ENCODE results near the gene MAU2.

MAU2 gene

DNA sequence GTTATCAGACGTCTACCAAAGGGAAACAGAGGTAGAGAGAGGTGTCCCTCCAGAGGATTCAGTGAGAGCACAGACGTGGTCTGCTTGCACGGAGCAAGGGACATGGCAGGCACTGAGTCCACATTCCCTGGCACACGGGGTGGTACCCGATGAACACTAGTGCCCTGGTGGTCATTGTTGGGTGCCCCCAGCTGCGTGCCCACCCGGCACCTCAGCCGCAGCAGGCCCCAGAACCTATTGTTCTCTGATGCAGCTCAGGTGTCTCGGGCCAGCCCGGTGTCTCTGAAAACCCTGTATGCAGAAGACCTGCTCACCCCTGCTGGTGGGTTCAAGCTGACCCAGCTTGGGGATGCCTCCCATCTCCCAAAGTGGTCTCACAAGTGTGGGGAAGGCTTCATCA lies 12.3 kb upstream of the MAU2 start:
- no peak for DNase-seq (ENCODE audit: low read depth)

DNA sequence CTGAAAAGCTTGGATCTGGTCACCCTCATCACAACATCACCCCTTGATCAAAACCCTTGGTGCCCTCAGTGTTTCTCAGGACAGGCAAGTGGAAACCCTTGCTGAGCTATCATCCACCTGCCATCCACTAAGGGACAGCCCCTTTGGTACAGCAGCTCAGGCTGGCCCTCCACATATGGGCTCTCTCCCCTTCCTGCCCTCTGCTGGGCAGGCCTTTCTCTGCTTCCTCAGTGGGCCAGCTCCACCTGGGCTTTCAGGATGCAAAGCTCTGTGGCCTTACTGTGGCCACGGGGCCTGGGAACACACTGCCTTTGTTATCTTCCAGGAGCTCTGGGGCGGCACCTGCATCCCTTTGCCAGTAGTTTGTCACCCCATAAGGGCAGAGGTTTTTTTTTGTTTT lies 5.2 kb upstream of the MAU2 start:
- DNase-seq (ENCODE audit: low read depth) = no peak

DNA sequence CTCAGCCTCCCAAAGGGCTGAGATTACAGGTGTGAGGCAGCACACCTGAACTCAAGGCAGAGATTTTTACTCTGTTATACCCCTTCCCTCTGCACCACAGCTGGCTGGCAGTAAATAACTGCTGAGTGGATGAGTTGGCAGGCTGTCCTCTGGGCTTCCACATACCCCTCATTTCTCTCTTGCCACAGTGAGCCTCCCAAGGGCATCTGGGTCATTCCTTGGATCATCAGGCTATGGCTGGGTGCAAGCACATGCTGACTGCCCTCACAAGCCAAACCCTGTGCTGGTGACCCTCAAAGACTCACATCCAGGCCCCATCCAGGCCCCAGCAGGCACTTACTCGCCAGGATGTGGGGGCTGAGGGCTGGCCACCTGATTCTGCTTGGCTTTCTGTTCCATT lies 4.5 kb upstream of the MAU2 start:
- no peak for DNase-seq (ENCODE audit: low read depth)

DNA sequence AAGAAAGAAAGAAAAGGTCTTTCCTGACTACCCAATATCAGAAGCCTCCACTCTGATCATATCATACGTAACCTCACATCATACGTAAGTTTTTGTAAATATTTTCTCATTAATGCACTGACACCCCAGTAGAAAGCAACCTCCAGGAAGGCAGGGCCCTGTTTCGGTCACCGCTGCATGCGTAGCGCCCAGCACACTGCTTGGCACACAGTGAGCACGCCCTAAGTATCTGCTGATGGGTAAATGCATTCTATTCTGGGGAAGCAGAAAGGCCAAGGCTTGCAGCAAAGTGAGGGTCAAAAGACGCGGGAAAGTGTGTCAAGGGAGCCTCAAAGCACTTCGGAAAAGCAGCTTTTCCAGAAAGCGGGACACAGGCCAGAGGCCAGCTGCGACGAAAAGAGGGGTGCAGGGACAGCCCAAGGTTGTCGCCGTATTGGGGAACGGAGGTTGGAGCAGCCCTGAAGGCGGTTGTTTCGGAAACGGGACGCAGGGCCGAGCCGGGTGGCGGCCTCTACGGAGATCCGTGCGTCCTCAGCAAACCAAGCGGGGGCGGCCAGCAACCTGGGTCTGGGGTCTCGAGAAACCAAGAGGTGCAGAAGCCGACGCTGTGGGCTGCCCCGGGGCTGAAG lies 783 bp upstream of the MAU2 start:
- DNase-seq (ENCODE audit: low read depth) = no peak

DNA sequence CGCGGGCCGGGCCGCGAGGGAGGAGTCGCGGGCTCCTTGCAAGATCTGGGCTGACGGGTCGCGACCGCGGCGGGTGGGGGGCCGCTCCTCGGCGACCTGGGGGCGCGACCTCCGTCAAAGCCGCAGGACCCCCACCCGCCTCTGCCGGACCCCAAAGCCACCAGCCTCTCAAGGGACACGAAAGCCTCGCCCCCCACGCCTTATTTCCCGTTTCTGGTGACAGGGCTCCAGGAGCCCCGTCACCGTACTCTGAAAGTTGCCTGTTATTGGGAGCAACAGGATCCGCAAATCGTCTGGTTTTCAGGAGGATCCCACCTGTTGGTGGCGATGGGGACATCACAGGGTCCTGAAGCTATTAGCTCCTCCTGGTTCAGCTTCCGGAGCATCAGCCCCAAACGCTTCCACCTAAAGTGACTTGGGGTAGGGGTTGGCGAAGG lies 530 bp downstream of the MAU2 start:
- DNase-seq (ENCODE audit: low read depth) = no peak

DNA sequence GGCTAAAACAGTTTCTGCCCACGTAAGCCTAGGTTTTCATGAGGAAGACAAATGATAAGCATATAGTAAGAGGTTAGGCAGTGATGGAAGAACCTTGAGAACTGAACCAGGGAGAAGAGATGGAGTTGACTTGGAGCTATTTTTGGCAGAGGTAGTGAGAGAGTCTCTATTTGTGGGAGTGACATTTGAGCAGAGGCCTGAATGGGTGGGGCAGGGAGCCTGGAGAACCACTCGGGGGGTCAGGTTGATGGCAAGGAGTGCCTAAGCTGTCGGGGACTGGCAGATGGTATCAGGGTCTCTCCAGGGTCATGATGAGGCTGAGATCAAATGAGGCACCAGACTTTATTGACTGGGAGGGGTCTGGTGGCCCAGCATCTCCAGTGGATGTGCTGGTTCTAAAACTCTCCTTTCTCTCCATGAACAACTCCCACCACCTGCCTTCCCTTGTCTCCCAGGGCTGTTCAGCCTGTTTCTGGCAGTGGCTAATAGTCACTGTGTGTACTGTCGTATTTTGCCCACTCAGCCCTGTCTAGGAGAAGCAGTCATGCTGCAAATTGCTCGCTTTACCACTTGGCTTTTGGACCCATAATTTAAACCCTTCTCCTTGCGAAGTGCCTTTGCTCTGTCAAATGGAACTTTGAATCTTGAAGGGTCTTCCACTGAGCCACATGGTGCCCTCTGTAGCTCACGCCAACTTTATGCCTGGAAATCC lies 3.6 kb downstream of the MAU2 start:
- no peak for DNase-seq (ENCODE audit: low read depth)

DNA sequence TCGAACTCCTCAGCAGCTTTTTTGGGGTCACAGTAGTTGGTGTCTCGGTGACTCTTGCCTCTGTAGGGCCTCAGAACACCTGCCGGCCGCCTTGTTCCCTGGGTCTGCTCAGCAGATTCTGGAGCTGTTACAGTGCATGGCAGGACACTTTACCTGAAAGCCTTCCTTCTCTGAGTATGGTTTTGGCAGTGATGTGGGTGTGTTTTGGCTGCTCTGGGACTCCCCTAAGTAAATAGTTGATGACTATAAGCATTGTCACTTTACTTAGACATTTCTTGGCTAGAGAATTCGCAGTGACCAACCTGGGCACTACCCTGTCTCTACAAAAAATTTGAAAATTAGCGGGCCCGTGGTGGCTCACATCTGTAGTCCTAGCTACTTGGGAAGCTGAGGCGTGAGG lies 7.0 kb downstream of the MAU2 start:
- no peak for DNase-seq (ENCODE audit: low read depth)

DNA sequence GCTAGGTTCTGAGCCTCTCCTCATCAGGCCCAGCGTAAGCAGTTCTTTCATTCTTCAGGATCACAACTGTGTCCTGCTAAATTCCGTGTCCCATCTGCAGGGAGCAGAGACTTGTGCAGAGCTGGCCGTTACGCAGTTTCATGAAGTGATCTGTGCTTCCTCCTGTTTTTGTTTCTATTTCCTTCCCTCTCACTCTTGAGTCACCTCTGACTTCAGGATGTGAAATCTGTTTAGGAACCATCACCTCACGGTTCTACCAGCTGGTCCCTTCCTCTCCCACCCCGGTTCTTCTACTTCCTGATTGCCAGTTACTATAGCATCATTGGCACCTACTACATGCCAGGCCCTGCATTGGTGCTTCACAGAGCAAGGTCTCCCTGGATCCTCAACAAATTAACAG lies 8.5 kb downstream of the MAU2 start:
- DNase-seq (ENCODE audit: low read depth) = no peak

DNA sequence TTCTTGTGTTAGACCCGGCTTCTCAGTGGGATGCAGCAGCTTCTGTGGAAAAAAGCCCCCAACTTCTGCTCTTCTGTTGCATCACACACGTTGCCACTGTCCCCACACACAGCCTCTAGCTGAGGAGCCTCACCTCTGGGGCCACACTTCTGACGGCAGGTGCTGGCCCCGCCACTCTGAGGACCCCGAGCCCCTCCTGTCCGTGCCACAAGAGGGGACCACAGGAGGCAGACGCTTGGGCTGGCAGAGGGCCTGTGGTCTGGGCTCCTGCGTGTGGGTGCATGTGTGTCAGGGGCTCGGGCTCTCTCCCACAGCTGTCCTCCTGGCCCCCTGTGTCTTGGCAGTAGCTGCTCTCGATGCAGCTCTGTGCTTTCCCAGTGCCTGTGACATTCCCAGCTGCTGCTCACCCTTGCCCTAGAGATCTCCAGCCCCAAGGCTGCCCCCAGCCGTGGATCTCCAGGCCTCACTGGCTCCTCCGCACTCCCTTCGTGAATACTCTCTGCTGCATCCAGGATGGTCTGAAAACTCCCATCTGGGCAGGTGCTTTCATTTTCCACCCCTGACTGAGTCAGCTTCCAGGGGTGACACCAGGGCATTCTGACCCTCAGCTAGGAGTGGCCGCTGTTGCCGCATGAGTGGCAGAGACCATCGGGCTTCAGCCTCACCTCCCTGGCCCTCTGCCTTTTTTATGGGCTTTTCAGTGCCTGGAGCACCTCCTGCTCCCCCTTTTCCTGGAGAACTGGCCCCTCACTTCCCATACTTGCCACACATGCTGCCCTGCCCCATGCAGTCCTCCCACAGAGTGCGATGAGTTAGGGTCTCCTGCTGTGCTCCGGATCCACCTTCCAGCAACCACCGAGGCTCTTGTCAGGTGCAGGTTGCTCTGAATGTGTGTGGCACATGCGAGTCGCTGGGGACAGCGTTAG lies 13.7 kb downstream of the MAU2 start:
- no peak for DNase-seq (ENCODE audit: low read depth)

DNA sequence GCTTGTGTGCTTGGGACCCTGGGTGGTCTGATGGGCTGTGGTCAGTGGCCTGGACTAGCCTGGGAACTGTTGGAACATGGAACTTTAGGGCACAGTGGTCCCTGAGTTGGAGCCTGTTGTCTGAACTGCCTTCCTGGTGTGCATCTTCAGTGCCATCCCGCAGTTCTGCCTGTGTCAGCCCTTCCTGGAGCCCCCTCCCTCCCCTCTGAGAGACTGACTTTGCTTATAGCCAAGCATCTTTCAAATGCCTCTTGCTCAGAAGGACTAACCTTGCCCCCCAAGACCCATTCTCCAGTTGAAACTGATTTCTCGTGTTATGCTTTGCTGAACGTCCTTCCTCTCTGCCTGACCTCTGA lies 14.3 kb downstream of the MAU2 start:
- DNase-seq (ENCODE audit: low read depth) = no peak

DNA sequence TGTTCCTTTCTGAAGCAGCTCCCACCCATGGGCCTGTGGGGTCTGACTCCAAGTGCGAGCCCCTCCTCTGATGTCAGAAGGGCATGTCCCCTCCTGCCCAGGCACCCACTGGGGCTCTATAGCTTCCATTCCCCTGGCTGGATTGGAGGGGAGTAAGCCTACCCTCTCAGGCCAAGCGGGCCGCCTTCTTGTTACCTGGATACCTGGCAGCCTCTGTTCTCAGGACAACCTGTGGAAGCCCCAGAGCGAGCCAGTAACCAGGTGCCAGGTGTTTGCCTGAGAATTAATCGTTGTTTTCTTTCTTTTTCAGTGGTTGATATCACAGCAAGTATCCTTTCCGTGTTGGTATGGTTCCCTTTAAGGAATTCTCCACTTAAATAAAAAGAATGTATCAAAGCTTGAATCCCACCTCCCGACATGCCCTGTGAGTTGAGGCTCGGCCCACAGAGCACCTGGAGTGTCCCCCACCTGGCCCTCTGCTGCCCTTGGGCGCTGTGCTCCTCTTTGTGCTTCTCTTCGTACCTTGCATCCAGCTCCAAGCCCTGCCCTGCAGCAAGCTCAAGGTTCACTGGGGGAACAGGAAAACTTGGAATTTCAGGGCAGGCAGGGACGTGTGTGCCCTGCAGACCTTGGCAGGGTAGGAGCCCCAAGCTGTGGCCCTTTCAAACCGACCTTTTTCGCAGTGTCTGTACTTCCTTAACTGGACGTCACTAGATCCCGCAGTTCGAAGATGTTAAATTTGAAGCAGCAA lies 15.0 kb downstream of the MAU2 start:
- no peak for DNase-seq (ENCODE audit: low read depth)

DNA sequence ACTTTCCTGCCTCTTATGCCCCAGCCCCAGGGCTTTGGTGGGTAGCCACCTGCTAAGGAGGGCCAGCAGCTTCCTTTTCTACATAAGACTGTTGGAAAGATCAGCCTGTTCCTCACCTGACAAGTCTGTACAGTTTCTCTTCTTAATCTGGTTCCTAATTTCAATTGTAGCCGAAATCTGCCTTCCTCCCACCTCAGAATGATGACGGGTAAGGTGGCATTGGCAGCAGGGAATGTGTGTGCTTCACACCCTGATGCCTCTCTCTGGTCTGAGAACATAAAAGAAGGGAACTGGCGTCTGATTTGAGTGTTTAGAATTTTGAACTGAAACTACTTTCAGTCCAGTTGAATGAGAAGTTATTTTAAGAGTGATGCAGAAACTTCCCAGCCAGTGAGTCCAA lies 16.0 kb downstream of the MAU2 start:
- no peak for DNase-seq (ENCODE audit: low read depth)

DNA sequence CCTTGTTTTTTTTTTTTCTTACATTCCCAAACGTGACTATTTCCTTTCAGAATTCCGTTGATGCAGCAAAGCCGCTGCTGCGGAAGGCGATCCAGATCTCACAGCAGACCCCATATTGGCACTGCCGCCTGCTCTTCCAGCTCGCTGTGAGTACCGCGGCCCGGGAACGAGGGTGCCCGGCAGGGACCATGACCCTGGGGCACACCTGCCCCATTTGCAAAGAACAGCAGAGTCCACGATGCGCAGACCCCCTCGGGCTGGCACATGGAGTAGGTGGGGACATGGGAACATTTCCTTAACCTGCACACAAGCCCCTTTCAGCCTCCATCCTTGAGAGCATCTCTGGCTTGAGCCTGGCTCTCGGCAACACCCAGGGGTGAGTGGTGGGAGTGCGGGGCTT lies 16.5 kb downstream of the MAU2 start:
- no peak for DNase-seq (ENCODE audit: low read depth)

DNA sequence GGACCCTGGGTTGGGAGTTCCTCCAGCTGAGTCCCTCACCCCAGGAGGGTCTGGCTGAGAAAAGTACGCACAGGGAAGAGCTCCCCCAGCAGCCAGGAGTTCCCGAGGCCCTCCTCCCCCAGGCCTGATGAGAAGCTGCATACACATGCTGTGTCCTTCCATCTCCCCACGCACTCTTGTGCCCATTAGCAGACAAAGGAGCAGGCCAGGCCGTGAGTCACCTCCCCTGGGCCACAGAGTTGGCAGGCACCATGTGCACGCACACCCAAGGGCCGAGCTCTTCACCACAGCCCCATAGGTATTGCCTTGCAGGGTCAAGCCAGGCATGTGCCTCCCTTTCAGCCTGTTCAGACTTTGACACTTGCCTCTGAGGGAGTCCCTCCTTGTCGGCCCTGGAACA lies 17.5 kb downstream of the MAU2 start:
- DNase-seq (ENCODE audit: low read depth) = no peak

DNA sequence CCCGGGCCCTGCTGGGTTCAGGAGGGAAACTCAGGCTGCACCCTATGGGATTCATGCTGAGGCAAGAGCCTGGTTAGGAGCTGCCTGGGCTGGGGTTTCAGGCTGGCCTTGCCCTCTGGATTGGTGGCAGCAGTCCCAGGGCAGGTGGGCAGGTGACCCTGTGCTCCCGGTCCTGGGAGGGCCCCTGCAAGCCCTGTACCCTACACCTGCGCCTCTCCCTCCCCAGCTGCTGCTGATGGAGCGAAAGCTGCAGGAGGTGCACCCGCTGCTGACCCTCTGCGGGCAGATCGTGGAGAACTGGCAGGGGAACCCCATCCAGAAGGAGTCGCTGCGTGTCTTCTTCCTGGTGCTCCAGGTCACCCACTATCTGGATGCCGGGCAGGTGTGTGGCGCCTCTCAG lies 20.4 kb downstream of the MAU2 start:
- DNase-seq (ENCODE audit: low read depth) = no peak

DNA sequence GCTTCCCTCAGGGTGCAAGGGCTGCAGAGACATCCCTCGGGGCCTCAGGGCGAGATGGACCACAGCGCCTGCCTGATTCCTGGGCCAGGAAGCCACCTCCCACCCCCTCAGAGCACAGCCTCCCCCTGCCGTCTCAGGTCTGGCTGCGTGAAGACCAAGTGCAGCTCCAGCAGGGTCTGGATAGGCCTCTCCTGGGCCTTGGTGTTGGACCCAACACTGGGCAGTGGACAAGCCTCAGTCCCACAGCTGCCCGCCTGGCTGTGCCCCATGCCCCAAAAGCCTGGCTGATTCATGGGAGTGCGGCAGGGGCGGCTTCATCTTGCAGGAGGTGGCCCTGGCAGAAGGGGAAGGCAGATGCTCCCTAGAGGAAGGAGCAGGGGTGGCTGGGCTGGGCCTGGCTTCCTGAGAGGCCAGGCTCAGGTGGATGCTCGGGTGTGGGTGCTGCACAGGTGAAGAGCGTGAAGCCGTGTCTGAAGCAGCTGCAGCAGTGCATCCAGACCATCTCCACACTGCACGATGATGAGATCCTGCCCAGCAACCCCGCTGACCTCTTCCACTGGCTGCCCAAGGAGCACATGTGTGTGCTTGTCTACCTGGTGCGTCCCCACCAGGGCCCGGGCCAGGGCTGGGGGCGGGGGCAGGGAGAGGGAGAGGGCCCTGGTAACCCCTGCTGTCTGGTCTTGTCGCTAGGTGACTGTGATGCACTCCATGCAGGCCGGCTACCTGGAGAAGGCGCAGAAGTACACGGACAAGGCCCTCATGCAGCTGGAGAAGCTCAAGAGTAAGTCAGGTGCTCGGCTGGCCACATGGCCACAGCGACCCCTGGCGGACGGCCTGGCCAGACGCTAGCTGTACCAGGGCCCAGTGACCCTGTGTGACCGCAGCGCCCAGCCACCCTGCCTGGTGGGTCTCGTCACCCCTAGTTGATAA lies 21.7 kb downstream of the MAU2 start:
- DNase-seq (ENCODE audit: low read depth) = no peak

DNA sequence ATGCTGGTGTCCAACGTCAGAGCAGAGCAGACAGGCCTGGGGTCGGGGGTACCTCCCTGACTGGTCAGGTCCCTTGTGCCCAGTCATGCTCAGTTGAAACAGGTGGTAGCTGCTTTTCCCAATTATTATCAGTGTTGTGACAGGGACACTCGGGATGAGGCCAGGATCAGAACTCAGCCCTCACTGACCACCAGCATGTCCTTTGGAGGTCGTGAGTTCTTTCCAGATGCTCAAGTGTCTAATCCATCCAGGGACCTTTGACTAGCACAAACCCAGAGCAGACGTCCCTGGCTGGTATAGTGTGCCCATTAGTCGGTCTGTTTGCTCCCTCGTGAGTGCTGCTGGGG lies 22.4 kb downstream of the MAU2 start:
- DNase-seq (ENCODE audit: low read depth) = no peak

DNA sequence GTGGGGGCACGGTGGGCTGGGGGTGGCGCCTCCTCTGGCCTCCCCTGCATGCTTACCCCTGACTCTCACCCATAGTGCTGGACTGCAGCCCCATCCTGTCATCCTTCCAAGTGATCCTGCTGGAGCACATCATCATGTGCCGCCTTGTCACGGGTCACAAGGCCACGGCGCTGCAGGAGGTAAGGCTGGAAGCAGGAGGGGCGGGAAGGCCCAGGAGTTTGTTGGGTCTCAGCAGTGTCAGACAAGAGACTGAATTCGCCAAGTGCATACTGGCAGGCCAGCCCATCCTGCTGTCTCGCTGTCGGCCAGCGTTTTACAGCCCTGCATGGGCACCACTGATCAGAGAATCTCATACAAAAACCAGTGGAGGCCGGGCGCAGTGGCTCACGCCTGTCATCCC lies 23.1 kb downstream of the MAU2 start:
- no peak for DNase-seq (ENCODE audit: low read depth)

DNA sequence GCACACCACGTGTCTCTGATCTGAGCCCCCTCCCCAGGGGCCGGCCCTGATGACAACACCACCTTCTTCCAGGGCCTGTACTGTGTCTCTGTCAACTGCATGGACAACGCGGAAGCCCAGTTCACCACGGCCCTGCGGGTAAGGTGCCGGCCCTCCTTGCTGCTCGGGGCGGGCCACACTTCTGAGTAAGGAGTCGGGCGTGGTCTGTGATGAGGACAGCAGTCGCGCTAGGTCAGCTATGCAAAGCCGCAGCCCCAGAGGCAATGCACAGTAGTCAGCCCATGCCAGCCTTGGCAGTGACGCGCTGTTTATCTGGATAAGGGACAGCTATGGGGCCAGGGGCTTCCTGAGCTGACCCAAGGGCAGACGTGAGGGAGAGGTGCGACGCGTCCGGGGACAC lies 24.6 kb downstream of the MAU2 start:
- no peak for DNase-seq (ENCODE audit: low read depth)

DNA sequence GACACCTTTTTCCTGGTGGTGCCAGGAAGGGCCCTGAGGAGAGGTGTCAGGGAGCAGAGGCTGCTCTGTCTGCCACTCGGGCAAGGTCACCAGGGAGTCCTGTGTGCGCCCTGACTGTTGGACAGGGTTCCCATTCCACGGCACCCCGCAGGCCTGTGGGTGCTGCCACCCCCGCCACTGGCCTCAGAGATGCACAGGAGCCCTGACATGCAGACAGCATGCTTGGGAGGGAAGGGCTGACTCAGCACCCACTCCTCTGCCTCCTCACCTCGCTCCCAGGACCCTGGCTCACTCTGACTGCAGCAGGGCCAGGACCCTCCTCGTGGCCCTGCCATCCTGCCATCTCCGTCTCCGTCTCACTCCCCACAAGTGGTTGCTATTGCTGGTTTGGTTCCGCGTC lies 25.3 kb downstream of the MAU2 start:
- no peak for DNase-seq (ENCODE audit: low read depth)

DNA sequence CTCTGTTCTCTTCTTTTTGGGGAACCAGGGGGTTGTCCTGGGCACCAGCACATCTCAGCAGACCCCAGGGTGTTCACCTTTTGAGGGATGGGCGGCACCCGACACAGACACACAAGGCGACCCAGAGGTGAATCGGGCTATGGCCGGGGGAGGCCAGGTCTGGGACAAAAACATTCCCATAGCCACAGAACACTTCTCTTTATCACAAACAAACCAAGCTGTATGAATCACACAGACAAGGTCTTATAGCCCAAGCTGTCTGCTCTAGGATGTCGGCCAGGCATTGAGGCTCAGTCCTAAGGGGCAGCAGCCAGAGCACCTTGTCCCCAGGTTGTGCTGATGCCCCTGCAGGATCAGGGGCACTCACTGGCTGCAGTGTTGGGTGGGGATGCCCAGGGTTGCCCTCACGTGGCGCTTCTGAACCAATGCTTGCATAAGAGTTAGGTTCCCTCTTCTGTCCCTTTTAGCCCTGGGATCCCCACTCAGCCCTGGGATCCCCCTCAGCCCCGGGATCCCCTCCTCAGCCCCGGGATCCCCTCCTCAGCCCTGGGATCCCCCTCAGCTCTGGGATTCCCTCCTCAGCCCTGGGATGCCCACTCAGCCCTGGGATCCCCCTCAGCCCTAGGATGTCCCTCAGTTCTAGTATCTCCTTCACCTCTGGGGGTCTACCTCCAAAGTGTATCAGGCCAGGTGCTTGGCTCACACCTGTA lies 26.9 kb downstream of the MAU2 start:
- no peak for DNase-seq (ENCODE audit: low read depth)

Measured in stimulated activated CD8-positive, alpha-beta memory T cell treated with anti-CD3 and anti-CD28 coated beads, Interleukin-4, amount 100 ng/mL, for 24 hours (primary cell).